DMS114 treated with DMSO at 0.1 percent for 48 hours (cell line): ENCODE measurements around the gene PSG2.
"Not testable (repeated sequence)": the region's sequence is repeated elsewhere in the genome, so short reads cannot be mapped to it uniquely, and the experiment has no call there.

Source experiments
- DNase-seq: peaks from one replicate; lab custom pipeline; 2025; ENCODE audit not compliant: unreplicated experiment; lab: John Stamatoyannopoulos, UW

The PSG2 gene

DNA sequence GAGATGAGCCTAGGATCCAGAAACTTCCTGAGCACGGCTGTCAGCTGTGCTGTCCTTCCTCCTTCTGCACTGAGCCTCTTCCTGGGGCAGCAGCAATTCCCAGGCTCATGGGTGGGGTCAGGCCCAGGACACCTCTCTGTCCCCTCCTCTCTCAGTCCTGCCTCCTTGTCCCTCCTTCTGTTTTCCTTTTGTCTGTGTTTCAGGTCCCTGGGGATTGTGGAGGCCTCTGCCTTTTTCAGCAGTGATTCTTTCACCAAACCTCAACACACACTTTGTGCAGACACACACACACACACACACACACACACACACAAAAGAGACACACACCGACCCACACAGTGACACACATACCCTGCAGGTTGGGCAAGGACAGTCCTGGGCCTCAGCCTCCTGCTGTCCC lies at the start of gene PSG2:
Gene PSG2 (minus strand): TSS at position 101 of the 400 bp plus-strand sequence. CDS start 132 bp downstream, outside the sequence.
- DNase-seq, result not testable (repeated sequence)

DNA sequence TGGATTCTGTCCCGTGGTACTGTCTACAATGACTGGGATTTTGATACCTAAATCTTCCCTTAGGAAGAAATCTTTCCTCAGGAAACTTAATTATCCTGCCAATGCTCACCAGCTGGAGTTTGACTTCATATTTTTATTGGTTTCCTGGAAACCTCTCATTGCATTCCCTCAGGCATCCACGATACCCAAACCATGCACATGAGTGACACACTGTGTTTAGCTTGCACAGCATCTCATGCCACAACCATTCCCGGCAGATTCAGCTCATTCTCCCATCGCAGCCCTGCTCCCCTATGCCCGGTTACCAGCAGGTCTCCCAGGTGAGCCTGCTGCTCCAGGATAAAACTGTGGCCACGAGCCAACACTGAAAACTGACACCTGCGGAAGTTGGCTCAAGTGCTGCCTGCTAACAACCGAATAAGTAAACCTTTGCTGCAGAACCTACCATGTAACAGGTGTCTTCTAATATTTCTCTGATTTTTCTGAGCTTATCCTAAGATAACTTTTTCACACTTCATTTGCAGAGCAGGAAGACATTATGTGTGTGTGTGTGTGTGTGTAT lies 48.9 kb upstream of the PSG2 start:
- DNase-seq, result not testable (repeated sequence)

DNA sequence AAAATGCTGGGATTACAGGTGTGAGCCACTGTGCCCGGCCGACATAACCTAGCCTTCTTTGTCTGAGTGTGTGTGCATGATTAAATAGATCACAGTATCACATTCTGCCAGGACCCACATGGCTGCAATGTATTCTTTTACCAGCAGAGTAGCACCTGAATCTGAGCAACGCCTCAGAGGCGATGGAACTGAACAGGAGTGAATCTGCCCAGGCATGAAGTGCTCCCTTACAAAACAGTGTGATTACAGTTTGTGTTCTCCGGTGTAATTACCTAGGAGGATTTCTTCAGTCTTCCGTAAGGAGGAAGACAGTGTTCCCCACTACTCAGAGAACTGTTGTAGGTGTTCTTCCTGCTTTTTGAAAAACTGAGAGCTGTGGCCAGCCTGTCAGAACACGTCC lies 46.7 kb upstream of the PSG2 start:
- DNase-seq, result not testable (repeated sequence)

DNA sequence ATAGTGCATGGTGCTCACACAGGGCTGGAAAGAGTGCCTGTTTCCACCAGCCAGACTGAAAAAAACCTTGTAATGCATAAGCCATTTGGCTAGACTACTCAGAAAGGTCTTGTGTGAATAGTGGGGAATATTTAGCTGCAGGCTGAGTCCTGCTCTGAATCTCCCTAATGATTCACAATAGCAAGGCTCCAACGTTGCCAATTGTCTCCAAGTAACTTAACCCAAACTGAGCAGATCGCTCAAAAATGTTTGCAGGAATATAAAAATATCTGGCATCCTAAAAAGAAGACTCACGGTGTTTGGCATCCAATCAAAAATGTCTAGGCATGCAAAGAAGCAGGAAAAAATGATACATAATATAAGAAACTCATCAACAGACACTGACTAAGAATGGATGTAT lies 44.8 kb upstream of the PSG2 start:
- DNase-seq, result not testable (repeated sequence)

- no peak for DNase-seq
Measured at GRCh38 chr19:43126720-43127119, 44.2 kb upstream of the PSG2 start.

GRCh38 chr19:43124360-43124759 lies 41.9 kb upstream of the PSG2 start:
- DNase-seq, result no peak

DNA sequence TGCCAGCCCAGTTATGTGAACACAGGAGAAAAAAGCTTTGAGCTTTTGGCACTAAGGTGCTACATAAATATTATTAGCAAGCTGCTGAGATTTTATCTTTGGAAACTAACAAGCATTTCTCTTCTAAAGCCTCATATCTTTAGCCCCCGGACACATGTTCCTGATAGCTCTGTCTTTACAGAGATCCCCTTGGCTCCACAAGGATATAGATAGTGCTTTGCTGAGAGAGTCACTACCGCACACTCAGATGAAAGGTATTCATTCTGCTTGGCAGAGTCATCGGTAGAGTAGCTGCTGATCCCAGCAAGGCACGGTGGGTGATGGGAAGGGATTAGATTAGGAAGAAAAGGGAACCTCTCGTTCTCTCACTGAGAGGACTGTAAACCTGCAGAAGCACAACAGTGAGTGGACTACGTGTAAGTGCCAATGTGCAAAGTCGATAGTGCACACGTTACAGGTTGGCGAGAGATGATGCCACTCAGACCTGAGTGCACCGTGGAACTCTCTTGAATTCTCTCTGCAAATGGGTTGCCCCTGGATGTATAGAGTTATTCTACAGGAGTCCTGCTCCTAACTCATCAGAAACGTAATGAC lies 38.0 kb upstream of the PSG2 start:
- not testable (repeated sequence) for DNase-seq

- not testable (repeated sequence) for DNase-seq
Measured at GRCh38 chr19:43119526-43119925, 37.0 kb upstream of the PSG2 start.

DNA sequence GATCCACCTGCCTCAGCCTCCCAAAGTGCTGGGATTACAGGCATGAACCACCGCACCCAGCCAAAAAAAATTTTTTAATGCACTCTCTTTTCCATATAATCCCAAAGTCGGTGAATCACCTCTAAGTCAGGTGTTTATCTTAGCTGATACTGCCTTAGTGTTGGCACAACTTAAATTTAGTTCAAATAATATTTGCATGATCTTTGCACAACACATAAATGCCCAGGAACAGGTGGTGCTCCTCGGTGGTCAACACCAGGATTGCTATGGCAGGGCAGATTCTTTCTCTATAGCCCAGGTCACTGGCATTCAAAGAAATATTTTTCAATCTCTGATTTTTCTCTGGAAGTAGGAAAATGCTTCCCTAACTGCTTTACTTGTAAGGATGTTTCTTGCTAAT lies 33.9 kb upstream of the PSG2 start:
- DNase-seq, result not testable (repeated sequence)

GRCh38 chr19:43115548-43115947 lies 33.0 kb upstream of the PSG2 start:
- DNase-seq, result not testable (repeated sequence)

DNA sequence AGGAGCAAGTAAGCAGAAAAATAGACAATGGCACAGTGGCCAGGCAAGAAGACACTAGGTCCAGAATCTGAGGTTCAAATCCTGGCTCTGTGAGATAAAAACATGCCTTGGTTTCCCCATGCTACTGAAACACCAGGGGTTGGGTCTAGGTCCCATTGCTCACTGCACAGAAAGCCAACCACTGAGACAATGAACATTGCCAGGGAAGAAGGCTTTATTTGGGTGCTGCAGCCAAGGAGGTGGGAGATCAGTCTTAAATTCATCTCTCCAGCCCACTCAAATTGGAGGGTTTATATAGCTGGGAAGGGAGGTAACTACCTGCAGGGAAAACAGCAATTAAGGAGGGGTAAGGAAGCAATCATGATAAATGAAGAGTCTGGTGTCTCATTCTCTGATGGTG lies 32.6 kb upstream of the PSG2 start:
- not testable (repeated sequence) for DNase-seq

DNA sequence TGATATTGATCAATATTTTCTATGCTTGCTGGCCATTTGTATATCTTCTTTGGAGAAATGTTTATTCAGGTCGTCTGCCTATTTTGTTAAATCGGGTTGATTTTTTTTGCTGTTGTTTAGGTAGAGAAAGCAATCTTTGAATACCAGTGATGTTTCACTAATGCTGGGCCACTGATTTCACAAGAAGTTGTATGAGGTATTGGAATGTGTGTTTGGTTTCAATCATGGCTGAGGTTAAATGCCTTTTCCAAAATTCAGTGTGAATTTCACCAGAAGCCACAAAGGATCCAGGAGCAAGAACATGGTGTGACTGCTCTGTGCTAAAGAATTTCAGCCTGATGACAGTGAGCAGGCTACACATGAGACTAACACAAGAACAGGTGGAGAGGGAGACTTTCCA lies 32.1 kb upstream of the PSG2 start:
- not testable (repeated sequence) for DNase-seq

DNA sequence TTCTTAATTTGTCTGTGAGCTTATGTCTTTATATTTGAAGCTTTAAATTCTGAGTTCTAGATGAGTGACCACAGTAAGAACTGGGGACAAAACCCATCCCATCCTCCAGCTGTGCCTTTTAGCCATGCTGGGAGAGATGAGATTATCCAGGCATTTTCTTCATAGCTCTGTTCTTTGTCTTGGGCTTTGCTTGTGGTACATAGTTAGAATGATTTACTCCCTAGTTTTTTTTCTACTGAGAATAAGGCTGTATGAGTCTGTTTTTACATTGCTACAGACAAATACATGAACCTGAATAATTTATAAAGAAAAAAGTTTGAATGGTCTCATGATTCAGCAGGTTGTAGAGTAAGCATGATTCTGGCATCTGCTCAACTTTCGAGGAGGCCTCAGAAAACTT lies 24.9 kb upstream of the PSG2 start:
- not testable (repeated sequence) for DNase-seq

DNA sequence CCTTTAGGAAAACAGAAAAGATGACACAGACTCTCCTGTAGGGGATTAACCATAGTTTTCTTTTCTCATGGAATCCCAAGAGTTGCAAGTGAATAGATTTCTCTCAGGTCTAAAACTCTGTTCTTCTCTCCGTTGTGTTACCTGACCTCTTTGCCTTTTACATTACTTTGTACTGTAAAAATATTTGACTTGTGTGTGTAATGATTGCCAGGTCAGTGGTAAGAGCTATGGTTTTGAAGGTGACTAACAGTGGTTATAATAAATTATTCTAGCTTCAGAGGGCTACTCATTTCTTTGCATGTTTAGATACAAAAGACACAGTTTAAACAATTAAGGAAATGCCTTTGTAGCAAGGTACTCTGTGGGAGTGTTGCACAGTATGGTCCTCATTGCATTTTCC lies 23.0 kb upstream of the PSG2 start:
- DNase-seq, result no peak

GRCh38 chr19:43104215-43104850 lies 21.8 kb upstream of the PSG2 start:
- peak; percentile 1 for DNase-seq

GRCh38 chr19:43101950-43102349 lies 19.4 kb upstream of the PSG2 start:
- DNase-seq, result no peak

- not testable (repeated sequence) for DNase-seq
Measured at GRCh38 chr19:43098416-43098815, 15.9 kb upstream of the PSG2 start.

GRCh38 chr19:43087702-43088340 lies 5.3 kb upstream of the PSG2 start:
- peak; percentile 27 for DNase-seq

- DNase-seq, result not testable (repeated sequence)
Measured at GRCh38 chr19:43085796-43086530, 3.5 kb upstream of the PSG2 start.

DNA sequence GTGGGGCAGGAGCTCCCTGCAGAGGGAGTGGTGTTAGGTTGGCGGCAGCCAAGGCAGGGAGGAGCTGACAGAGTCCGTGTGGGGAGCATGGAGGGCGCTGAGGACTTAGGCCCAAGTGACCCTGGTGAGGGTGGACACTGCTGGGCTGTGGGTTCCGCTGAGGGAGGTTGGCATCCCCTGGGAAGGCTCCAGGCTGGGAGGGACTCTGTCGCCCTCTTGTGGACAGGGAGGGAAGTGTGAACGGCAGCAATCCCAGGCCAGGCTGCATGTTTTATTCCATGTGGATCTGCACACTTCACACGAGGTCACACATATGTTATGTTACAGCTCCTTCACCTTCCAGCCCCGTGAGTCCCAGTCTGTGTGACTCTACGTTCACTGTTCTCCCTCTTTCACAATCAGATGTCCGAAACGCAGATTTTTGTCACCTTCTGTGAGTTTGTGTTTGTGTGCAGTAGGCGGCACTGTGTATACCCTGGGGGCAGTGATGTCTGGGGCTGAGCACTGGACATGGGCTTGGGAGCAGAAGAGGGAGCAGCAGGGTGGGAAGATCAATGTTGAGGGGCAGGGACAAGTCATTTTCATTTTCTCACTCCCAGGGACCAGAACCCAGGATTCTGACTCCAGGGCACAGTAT lies 1.8 kb upstream of the PSG2 start:
- not testable (repeated sequence) for DNase-seq

- not testable (repeated sequence) for DNase-seq
Measured at GRCh38 chr19:43083721-43084120, 1.2 kb upstream of the PSG2 start.
